DMS79 treated with DMSO at 0.1 percent for 48 hours (cell line): Measurements from ENCODE around the gene TCF21.

Experiments used
- DNase-seq: peaks from one replicate; lab custom pipeline; 2025; lab: John Stamatoyannopoulos, UW

TCF21 gene

DNA sequence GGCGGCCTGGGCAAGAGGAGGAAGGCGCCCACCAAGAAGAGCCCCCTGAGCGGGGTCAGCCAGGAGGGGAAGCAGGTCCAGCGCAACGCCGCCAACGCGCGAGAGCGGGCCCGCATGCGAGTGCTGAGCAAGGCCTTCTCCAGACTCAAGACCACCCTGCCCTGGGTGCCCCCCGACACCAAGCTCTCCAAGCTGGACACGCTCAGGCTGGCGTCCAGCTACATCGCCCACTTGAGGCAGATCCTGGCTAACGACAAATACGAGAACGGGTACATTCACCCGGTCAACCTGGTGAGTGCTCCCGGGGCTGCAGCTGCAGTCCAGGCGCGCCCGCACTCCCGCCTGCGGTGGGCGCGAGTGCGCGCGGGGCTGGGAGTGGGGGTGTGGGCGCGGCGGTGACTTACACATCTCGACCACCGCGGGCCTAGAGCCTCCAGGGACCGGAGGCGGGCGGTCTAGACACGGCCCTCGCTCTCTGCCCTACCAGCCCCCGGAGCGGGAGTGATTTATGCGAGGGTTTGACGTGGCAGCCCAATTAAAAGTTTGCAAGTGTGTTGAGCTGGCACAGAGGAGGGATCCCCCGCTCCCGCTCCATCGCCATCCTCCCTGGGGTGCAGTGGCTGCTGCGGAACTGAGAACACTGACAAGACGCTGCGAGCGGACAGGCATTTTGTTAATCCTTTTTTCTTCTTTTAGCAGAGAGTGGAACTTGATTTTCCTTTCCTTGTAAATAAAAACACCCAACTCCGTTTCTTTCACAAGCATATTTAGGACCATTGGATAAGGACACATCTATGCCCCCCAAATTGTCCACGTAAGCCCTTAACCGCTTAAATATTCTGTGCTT, 867 bp downstream of the TCF21 start:
- no peak for DNase-seq

DNA sequence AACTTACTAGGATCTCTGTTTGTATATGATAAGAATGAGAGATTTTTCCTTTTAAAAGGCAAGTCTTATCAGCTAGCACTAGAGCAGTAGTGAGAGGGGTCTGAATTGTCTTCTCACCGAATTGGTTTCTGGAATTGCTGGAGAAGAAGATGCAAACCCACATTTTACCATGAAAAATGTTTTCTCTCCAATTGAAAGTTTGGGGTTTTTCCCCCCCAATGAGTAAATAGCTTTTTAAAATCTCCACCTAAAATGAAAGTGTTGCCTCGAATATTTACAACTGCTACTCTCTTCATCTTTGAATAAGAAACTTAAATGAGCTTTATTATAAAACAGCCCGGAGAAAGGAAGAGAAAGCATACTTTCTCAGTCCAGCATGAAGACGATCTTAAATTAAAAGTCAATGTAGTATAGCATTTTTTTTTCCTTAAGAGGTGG, 1.8 kb downstream of the TCF21 start:
- no peak for DNase-seq

DNA sequence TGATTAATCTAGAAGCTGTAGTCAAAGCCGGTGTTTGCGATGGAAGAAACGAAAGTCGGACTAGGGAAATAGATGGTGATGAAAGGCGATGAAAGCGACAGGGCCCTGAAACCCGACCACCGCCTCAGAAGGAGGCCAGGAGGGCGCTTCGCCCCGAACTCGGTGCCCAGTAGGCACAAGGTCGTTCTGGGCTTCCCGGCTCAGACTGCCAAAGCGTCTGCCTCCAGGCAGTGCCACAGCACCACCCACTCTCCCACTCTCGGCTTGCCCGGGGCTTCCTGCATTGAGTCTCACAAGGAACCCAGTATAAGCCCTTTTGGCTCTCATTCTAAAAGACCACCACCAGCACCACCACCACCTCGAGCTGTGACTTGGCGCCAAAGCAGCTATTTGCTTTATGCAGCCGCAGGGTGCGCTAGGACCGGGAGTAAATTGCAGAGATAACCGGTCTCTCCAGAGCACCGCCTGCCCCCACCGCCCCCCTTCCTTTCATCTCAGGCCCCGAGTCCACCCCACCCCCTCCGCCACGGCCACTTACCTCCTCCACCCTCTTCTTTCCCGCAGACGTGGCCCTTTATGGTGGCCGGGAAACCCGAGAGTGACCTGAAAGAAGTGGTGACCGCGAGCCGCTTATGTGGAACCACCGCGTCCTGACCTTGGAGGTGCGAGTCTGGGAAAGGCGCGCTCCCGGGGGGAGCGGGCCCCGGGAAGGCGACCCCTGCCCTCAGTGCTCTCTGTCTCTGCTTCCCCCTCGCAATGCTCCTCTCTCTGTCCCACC, 2.4 kb downstream of the TCF21 start:
- DNase-seq, result peak; percentile 25

DNA sequence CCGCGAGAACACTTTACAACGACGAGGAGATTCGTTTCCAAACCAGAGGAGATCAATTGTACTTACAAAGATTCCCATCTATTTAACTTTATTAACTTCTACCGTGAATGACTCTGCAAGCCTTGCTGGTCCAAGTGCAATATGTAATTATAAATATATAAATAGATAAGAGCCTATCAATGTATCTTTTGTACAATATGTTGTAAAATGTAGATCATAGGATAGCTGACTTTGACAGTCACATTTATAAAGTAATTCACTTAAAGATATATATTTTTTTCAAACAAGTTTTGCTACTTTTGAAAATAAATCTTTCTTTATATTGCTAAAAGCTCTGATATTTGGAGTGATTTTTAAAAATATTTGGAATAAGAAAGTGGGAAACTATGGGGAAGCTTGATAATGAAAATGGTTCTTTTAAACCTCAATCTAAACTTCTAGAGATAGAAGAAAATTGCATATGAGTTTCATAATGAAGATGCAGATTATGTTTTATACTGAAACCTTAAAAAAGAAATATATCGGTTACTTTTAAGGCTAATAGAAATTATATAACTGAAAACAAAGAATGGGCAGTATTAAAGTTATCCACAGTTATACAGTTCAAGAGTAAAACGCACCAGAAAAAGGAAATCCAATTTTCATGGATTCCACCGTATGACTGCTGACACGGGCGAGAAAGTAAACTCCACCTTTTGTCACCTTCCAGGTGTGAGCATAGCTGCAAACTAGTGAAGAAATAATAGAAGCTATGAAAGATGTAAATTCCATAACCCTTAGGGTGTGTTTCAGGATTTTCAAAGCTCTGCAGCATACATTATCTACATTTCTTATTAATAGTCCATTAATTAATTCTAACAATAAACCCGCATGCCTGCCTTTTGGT, 3.3 kb downstream of the TCF21 start:
- no peak for DNase-seq

DNA sequence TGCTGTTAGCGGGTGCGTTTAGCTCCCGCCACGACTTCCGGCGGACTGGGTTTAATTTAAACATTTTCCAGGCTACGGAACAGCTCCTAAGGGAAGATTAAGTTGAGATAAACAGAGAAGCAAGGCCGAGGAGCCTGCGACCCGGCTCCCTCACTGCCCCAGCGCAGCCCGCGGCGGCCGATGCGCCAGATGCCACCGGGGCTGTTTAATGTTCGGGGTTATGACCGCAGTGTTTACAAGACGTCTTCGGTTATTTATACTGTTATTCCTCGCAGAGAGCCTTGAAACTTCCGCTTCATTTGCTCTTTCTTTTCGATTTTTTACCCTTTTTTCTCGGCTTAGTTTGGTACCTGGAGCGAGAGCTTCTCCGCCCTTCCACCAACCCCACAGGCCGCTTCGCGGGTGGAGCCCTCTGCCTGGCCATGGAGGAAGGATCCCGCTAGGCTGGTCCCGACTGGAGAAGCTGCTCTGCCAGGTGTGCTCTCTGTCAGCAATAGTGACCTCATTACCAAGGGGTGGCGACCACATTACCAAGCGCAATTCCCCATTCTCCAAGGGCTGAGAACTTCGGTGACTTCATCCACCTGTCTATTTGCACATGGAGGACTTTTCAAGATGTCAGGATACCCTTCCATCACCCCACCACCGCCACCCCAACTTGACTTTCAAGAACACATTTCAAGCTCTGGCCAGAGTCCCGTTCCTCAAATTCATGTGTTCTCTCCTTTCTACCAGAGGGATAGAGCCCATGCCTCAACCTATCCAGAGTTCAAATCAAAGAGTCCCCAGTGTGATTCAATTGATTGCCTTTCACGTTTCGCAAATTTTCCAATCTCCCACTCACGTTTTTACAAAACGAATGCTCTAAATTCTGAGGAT, 4.1 kb downstream of the TCF21 start:
- DNase-seq, result no peak

DNA sequence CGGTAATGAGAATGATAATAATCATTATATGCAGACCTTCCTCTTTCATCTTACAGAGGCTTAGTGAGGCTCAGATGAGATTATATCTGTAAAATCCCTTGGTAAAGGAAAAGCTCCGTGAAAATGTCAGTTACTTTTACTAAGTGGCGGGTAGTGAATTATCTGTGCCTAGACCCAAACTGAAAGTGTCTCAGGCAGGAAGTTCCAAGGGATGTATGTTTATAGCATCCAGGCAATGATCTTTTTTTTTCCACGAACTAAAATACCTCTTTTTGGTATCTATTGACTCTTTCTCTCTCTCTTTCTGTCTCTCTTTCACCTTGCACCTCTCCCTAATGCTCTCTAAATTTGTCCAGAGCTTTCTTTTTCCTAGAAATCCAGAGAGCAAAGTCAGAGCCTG, 5.0 kb downstream of the TCF21 start:
- no peak for DNase-seq

DNA sequence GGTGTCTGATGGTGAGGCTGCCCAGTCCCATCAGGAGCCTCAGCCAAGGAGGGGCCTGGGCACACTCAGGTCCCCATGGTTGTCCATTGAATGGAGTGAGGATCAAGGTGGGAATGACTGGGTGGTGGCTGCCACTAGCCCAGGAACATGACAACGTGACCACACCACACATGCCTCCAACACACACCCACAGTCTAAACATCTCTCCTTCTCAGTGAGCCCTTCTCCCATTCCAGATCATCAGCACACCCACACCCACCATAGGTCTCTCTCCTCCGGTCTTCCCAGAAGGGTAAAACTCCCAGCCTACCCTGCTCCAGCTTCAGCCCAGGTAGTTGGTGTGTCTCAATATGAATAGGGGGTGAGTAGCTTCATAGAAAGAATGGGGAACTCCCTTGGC, 5.5 kb downstream of the TCF21 start:
- no peak for DNase-seq

DNA sequence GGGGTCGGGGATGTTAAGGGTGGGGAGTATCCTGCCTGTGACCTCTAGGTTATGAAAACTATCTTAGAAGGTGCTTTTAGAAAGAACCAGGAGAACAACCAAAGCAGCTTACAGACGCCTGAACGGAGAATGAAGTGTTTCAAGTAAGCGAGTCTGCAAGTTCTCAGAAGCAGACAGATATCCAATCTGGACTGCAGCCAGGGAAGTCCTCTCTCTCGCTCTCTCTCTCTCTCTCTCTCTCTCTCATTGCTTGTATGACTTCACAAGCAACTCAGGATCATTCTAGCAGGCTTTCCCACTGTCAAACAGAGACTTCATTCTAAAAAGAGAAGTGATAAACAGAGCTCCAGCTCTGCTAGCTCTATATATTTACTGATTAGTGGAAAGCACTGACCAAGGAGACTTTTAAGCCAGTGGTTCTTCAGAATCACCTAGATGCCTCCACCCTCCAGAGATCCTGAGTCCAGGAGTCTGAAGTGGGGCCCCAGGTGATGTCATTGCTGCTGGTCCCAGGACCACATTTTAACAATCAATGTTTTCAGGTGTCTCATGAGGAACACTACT, 6.0 kb downstream of the TCF21 start:
- peak; percentile 4 for DNase-seq

DNA sequence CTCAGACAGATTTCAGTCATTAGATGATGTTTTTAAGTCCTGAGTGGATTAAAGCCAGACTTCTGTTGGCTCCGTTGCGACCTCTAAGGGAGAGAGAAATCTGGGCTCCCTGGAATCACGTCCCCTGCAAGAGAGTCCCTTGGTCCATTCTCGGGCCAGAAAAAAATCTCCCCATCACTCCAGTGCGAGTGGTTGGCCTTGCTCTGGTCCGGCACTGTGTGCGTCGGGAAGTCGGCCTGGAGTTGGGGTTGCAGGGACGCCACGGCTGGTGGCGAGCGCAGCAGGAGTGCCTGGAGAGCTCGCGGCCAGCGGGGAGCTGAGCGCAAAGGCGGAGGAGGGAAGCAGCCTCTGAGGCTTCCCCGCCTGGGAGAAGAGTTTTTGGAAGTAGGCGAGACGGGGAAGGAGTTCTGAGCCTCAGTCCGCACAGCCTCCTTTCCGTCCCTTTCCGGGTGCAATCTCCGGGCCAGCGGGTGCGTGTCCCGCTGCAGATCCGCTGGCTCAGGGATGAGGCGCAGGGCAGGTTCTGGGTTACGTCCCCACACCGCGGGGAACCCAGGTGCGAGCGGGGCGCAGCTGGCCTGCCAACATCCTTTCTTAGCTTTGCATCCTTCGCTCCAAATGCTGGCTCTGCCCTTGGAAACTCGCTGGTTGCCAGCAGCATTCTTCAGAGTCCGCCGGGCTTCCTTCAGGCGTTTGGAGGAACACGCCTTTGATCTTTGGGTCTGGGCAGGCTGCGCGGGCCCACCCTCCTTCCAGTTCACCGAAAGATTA, 6.8 kb downstream of the TCF21 start:
- DNase-seq, result no peak

DNA sequence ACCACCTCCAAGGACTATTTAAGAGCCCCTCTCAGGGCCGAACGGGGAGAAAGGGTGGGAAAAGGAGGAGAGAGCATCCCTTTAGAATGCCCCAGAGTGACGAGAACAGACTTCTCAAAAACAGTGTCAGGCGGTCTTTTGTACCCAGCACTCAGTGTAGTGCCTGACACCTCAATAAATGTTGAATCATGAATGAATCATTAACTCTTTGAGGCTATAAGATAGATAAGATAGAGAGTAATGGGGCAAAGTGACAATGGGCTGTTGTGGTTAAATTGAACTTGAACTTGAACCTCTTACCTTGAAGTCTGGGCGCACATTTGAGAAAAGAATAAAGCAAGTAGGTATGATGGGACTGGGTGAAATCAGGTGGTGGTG, 7.4 kb downstream of the TCF21 start:
- DNase-seq, result no peak

DNA sequence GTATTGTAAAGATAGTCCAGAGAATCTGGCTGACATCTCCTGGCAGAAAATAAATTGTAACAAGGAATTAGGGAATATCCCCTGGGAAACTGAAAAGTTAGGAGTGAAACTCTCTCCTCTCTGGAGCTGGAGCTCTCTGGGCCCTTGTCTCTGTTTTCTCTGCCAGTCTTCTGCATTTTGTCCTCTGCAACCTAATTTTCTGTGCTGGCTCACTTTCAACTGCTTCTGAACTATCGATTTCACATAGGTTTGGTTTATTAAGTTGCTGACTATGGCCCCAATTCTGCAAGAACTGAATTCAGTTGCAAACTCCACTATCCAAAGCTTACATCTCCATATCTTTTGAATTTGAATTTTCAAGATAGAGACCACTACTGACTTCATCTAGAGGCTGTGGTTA, 9.3 kb downstream of the TCF21 start:
- no peak for DNase-seq

DNA sequence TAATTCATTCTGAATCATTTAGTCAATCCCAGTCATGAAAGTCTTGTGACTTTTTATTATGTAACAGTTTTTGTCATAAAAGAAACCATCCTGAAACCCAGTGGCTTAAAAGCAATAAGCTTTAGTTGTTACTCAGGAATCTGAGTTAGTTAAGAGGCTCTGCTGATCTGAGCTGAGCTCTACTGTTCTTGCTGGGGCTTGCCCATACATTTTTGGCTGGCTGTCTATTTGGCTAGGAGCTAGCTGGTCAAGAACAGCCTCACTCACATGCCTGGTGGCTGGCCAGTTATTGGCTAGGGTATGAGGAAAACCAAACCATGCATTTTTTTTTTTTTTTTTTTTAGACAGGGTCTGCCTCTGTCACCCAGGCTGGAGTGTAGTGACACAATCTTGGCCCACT, 10.6 kb downstream of the TCF21 start:
- no peak for DNase-seq

DNA sequence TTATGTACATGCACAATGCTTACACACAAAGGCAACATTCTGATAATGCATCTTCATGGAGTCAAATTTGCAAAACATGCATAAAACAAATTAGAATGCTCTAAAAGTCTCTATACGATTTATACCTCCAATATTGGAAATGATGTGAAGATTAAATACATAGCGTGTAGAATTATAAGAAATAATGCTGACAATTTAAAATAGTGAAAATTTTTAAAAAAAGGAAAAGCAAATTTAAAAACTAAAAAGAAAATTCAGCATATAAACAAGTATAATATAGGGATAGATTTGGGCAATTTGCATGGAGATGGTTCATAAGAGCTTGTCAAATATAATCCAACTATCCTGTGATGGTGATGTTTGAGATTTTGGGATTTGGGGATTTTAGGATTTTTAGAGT, 14.9 kb downstream of the TCF21 start:
- DNase-seq, result no peak

DNA sequence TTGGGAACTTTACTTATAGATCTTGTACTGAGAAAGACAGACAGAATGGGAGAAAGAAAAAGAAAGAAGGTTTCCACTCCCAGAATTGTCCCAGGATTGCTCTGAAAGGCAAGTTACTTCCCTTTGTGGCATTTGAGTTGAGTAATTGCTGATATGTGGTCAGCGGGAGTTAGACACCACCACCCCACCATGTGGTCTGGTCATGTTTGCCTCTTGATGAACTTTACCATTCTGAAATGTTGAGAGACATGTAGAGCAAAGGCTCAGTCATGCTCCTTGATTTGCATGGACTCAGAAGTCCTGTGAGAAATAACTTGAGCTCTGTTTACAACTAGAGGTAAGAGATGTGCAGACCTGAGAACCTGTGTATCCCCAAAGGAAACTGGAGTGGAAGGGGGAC, 17.1 kb downstream of the TCF21 start:
- DNase-seq, result no peak

DNA sequence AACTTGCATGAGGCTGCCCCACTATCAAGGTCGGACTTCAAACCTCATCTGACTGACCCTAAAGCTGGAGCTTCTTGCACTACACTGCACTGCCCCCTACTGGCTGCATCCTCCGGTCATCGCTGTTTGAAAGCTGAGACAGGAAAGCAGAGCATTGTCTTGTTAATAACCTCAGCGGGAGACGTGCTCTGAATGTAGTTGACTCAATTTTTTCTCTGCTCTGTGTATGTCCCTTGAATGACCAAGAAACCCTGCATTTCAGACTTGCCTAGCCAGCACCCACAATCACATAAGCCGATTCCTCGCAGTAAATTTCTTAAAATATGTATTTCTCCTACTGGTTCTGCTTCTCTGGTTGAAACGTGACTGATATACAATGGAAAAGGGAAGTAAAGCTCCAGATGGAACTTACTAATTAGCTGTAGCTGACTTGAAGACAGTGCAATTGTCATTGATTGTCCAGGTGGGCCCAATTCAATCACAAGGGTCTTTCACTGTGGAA, 27.8 kb downstream of the TCF21 start:
- peak; percentile 63 for DNase-seq

DNA sequence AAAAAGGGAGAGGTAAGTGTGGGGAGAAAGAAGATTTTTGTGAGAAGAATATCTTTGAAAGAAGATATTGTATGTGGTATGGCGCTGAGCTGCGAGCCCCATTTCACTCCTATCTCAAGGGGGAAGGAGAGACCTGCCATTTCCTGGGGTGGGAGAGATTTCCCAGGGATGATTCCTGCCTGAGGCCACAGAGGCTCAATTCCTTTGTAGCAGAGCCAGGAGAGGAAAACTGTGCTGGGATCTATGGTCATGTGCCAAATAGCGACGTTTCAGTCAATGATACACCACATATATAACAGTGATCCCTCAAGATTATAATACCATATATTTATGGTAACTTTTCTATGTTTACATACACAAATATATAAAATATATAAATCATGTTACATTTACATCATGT, 28.9 kb downstream of the TCF21 start:
- no peak for DNase-seq

DNA sequence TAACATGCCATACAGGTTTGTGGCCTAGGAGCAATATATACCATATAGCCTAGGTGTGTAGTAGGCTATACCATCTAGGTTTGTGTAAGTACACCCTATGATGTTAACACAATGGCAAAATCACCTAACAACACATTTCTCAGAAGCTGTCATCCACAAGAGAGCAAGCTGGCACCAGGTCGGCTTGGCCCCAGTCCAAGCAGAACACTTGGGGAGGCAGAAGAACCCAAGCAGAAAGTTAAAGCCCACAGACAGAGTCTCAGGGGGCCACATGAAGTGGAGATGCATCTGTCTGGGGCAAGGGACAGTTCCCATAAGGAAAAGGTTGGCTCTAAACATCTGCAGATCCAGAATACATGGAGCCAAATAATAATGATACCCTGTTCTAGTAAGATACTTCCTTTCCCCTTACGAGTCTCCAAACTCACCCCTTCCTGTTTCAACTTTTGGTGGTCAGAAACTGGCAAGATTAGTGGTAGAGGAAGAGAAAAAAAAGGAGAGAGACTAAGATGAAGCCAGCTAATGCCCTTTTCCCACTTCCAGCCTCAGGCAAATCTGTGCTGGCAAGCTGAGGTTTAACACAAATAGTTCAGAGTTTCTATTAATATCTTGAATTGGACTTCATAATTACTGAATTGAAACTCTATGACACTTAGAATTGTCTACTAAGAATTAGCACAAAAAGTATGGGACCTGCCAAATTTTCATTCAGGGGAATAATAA, 29.5 kb downstream of the TCF21 start:
- DNase-seq, result peak; percentile 29

DNA sequence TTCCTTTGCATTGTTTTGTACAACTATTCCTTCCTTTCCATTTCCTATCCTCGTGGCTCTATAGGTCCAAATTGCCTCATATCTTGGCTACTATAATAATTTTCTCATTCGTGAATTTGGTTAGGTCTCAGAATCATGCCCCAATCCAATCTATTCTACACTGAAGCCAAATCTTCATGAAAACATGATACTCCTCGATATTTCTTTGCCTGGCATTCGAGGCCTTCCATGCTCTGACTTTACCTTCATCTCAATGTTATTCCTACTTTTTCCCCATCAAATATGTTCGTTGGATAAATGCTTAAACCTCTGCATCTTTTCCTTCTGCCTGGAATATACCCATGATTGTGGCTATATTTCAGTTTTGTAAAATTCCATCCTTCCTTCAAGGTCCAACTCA, 30.4 kb downstream of the TCF21 start:
- no peak for DNase-seq

DNA sequence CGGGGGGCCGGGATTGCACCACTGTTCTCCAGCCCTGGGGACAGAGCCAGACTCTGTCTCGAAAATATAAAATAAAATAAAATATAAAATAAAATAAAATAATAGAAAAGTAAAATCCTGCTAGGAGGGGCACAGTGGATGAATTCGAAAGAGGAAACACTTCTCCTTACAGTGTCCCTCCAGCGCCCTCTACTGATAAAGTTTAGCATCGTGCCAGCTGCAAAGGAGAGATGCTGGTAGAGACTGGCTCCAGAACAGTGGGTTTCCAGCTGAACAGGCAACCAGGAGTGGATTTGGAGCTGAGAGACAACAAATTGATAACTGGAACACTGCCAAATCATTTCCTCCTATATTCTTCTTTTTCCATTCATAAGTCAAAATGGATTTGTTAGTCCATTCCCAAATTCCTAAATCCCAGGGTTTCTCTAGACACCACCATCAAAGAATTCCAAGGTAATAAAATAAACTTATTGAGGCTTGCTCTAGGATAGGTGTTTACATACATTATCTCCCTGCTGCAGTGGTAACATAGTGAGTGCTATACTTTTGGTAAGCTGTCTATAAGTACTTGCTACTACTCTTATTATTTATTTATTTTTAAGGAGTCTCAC, 32.4 kb downstream of the TCF21 start:
- DNase-seq, result peak; percentile 67
